Smooth muscle cell (in vitro differentiated cells): ENCODE data around the gene KIAA0586. TPM values are rescaled to one million over a fixed set of nuclear protein-coding genes. Genes with fewer than 3 reads are reported as not detected.

Experiments used
- DNase-seq: peaks from one replicate; lab custom pipeline; 2025; ENCODE audit not compliant: unreplicated experiment; lab: John Stamatoyannopoulos, UW
- H2AFZ ChIP-seq: fragments of 200-600 bp; sonication (generic); 2 replicates; pipeline ENCODE4 v1.6.0; 2016; ENCODE audit warnings: antibody characterized with exemption, low read depth, mild to moderate bottlenecking
- H3F3A ChIP-seq: fragments of 200-600 bp; sonication (generic); 2 replicates; pipeline ENCODE4 v1.6.0; 2017; ENCODE audit warnings: antibody characterized with exemption, low read depth
- H3K27ac ChIP-seq: fragments of 200-600 bp; sonication (generic); 2 replicates; pipeline ENCODE4 v1.5.1; 2016; ENCODE audit warnings: low read depth, mild to moderate bottlenecking
- H3K27me3 ChIP-seq: fragments of 200-600 bp; sonication (generic); 2 replicates; pipeline ENCODE4 v1.6.1; 2016; ENCODE audit warnings: low read depth, mild to moderate bottlenecking
- H3K36me3 ChIP-seq: fragments of 200-600 bp; sonication (generic); 2 replicates; pipeline ENCODE4 v1.5.1; 2016; ENCODE audit warnings: low read depth
- H3K4me1 ChIP-seq: fragments of 200-600 bp; sonication (generic); 2 replicates; pipeline ENCODE4 v1.5.1; 2016; ENCODE audit warnings: low read depth
- H3K4me2 ChIP-seq: fragments of 200-600 bp; sonication (generic); 2 replicates; pipeline ENCODE4 v1.6.0; 2016; ENCODE audit warnings: mild to moderate bottlenecking
- H3K4me3 ChIP-seq: fragments of 200-600 bp; sonication (generic); 2 replicates; pipeline ENCODE4 v1.5.1; 2016; ENCODE audit warnings: mild to moderate bottlenecking
- H3K79me2 ChIP-seq: fragments of 200-600 bp; sonication (generic); 2 replicates; pipeline ENCODE4 v1.6.0; 2016; ENCODE audit warnings: low read depth, mild to moderate bottlenecking
- H3K9ac ChIP-seq: fragments of 200-600 bp; sonication (generic); 2 replicates; pipeline ENCODE4 v1.6.0; 2016; ENCODE audit warnings: low read depth
- H3K9me3 ChIP-seq: fragments of 200-600 bp; sonication (generic); replicated peaks from 2 replicates; pipeline ENCODE4 v1.5.1; 2016; ENCODE audit warnings: low read depth
- H4K20me1 ChIP-seq: fragments of 200-600 bp; sonication (generic); 2 replicates; pipeline ENCODE4 v1.6.0; 2016; ENCODE audit warnings: low read depth
- WGBS: methylation state at CpG from one replicate; pipeline ENCODE4 v1.1.7; 2016; ENCODE audit warnings: low lambda C conversion rate; 5-methylcytosine and 5-hydroxymethylcytosine counted together
- polyA plus RNA-seq: library from polyadenylated mRNA; unstranded; fragments of >200 nt; fragmentation: Nextera tagmentation; extraction: Ambion mirVana; gene quantifications from 2 replicates; pipeline ENCODE4 v1.2.1, GENCODE V29; 2016
- total RNA-seq: library from RNA; depleted of rRNA; stranded (reverse); fragments of >200 nt; gene quantifications from 2 replicates; pipeline ENCODE4 v1.2.3, GENCODE V29; 2014
- TF ChIP-seq, protein P1 (sequence below): fragments of 200-600 bp; sonication (generic); IDR thresholded peaks from 2 replicates; pipeline ENCODE4 v1.5.1; 2017; ENCODE audit warnings: borderline replicate concordance, mild to moderate bottlenecking, antibody characterized with exemption; ENCODE audit not compliant: insufficient read depth, poor library complexity, severe bottlenecking

The KIAA0586 gene
- total and polyA plus RNA-seq, 2 experiments from 2014 or later: 6.5 to 20.0 TPM

DNA sequence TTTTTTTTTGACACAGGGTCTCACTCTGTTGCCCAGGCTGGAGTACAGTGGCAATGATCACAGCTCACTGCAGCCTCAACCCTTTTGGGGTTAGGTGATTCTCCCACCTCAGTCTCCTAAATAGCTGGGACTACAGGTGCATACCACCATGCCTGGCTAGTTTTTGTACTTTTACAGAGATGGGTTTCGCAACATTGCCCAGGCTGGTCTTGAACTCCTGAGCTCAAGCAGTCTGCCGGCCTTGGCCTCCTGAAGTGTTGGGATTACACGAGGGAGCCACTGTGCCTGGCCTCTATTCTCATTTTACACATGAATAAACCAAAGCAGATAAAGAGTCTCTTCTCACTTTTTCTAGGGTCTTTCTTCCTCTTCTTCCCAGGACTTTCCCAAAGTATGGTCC, 28.6 kb upstream of the KIAA0586 start:
- no peak overlapping the region for H2AFZ ChIP-seq
- no peak overlapping the region for H3K9ac ChIP-seq
- no peak for DNase-seq
- 92% methylated on average over 3 of the region's 3 CpGs for WGBS
- no peak overlapping the region for H3K27ac ChIP-seq
- no peak overlapping the region for H3K4me3 ChIP-seq
- peaks cover 5% of the 10 kb centered on the region for H3K4me1 ChIP-seq
- H3K9me3 ChIP-seq: no peaks in the 10 kb centered on the region
- no peaks in the 10 kb centered on the region for H3F3A ChIP-seq
- no peaks in the 10 kb centered on the region for H4K20me1 ChIP-seq
- H3K4me2 ChIP-seq: no peak overlapping the region
- H3K36me3 ChIP-seq: no peaks in the 10 kb centered on the region
- H3K79me2 ChIP-seq: no peaks in the 10 kb centered on the region
- no peaks in the 10 kb centered on the region for H3K27me3 ChIP-seq
- TF ChIP-seq, protein P1, sequence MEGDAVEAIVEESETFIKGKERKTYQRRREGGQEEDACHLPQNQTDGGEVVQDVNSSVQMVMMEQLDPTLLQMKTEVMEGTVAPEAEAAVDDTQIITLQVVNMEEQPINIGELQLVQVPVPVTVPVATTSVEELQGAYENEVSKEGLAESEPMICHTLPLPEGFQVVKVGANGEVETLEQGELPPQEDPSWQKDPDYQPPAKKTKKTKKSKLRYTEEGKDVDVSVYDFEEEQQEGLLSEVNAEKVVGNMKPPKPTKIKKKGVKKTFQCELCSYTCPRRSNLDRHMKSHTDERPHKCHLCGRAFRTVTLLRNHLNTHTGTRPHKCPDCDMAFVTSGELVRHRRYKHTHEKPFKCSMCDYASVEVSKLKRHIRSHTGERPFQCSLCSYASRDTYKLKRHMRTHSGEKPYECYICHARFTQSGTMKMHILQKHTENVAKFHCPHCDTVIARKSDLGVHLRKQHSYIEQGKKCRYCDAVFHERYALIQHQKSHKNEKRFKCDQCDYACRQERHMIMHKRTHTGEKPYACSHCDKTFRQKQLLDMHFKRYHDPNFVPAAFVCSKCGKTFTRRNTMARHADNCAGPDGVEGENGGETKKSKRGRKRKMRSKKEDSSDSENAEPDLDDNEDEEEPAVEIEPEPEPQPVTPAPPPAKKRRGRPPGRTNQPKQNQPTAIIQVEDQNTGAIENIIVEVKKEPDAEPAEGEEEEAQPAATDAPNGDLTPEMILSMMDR: no peak

- Histone ChIP-seq H3K9me3 (no peaks in the 10 kb centered on the region), H2AFZ (no peak overlapping the region), H4K20me1 (no peaks in the 10 kb centered on the region), H3K27ac (no peak overlapping the region), H3K4me2 (no peak overlapping the region), H3K79me2 (no peaks in the 10 kb centered on the region), H3K4me3 (no peak overlapping the region), H3K36me3 (no peaks in the 10 kb centered on the region), H3F3A (no peaks in the 10 kb centered on the region), H3K27me3 (no peaks in the 10 kb centered on the region), H3K9ac (no peak overlapping the region), H3K4me1 (no peaks in the 10 kb centered on the region)
- 87% methylated on average over 3 of the region's 3 CpGs for WGBS
- TF ChIP-seq, protein P1: no peak
- DNase-seq: no peak
Observed at GRCh38 chr14:58401587-58401986, 25.9 kb upstream of the KIAA0586 start.

GRCh38 chr14:58408681-58409215, 18.8 kb upstream of the KIAA0586 start:
- no peak for DNase-seq
- H3K9me3 ChIP-seq: no peaks in the 10 kb centered on the region
- H3K27me3 ChIP-seq: no peaks in the 10 kb centered on the region
- no peaks in the 10 kb centered on the region for H4K20me1 ChIP-seq
- no peak overlapping the region for H3K4me3 ChIP-seq
- no peak overlapping the region for H2AFZ ChIP-seq
- H3K27ac ChIP-seq: no peak overlapping the region
- 98% methylated on average over 3 of the region's 3 CpGs for WGBS
- H3K4me2 ChIP-seq: no peak overlapping the region
- no peaks in the 10 kb centered on the region for H3K79me2 ChIP-seq
- no peaks in the 10 kb centered on the region for H3K4me1 ChIP-seq
- H3F3A ChIP-seq: no peaks in the 10 kb centered on the region
- H3K9ac ChIP-seq: no peak overlapping the region
- TF ChIP-seq, protein P1: no peak
- peaks cover 6% of the 10 kb centered on the region for H3K36me3 ChIP-seq

- no peak overlapping the region for H3K4me3 ChIP-seq
- peaks cover 38% of the 10 kb centered on the region for H3K79me2 ChIP-seq
- DNase-seq: no peak
- H3K36me3 ChIP-seq: peaks cover 7% of the 10 kb centered on the region
- H2AFZ ChIP-seq: no peak overlapping the region
- H3F3A ChIP-seq: no peaks in the 10 kb centered on the region
- WGBS: 100% methylated on average over 1 of the region's 1 CpG
- H3K9ac ChIP-seq: no peak overlapping the region
- H3K4me2 ChIP-seq: no peak overlapping the region
- H3K4me1 ChIP-seq: no peaks in the 10 kb centered on the region
- peaks cover 4% of the 10 kb centered on the region for H4K20me1 ChIP-seq
- H3K27me3 ChIP-seq: no peaks in the 10 kb centered on the region
- H3K27ac ChIP-seq: no peak overlapping the region
- TF ChIP-seq, protein P1: no peak
- no peaks in the 10 kb centered on the region for H3K9me3 ChIP-seq
Observed at GRCh38 chr14:58414845-58415244, 12.7 kb upstream of the KIAA0586 start.
